HepG2 (cell line): ENCODE results near the gene SAPCD1. TPM values are rescaled to one million over a fixed set of nuclear protein-coding genes. Genes with fewer than 3 reads are reported as not detected.

ENCODE experiments used
- FLYWCH1 ChIP-seq: sonication (generic); formaldehyde crosslinking; IDR thresholded peaks from 2 replicates; pipeline ENCODE4 v1.8.1; 2023; ENCODE audit warnings: mild to moderate bottlenecking, missing genetic modification reagents
- HNF1B ChIP-seq: sonication (generic); formaldehyde crosslinking; IDR thresholded peaks from 2 replicates; pipeline ENCODE4 v1.5.1; 2020; ENCODE audit warnings: mild to moderate bottlenecking, moderate library complexity, missing genetic modification reagents
- MIXL1 ChIP-seq: IDR thresholded peaks from 2 replicates; pipeline ENCODE4 v1.6.1; 2016
- MYC ChIP-seq: sonication (generic); formaldehyde crosslinking; IDR thresholded peaks from 2 replicates; pipeline ENCODE4 v1.9.0; 2021; ENCODE audit warnings: missing genetic modification reagents, borderline replicate concordance
- NR1H2 ChIP-seq: sonication (generic); formaldehyde crosslinking; IDR thresholded peaks from 2 replicates; pipeline ENCODE4 v1.8.1; 2022; ENCODE audit warnings: low read depth, missing genetic modification reagents, borderline replicate concordance
- PAX8 ChIP-seq: sonication (generic); formaldehyde crosslinking; IDR thresholded peaks from 2 replicates; pipeline ENCODE4 v1.8.0; 2022; ENCODE audit warnings: mild to moderate bottlenecking, missing genetic modification reagents, borderline replicate concordance
- YEATS2 ChIP-seq: sonication (generic); formaldehyde crosslinking; IDR thresholded peaks from 2 replicates; pipeline ENCODE4 v1.4.0; 2020; ENCODE audit warnings: missing genetic modification reagents, borderline replicate concordance
- ZFP36 ChIP-seq: fragments of 150-350 bp; IDR thresholded peaks from 2 replicates; pipeline ENCODE4 v1.6.1; 2018; ENCODE audit warnings: borderline replicate concordance, low read length, low read depth; ENCODE audit not compliant: partially characterized antibody
- ZNF256 ChIP-seq: sonication (generic); formaldehyde crosslinking; conservative IDR thresholded peaks from 2 replicates; pipeline ENCODE4 v1.4.0; 2020; ENCODE audit warnings: missing genetic modification reagents
- ZNF652 ChIP-seq: IDR thresholded peaks from 2 replicates; pipeline ENCODE4 v1.6.1; 2016; ENCODE audit warnings: low read depth, borderline replicate concordance
- ZNF678 ChIP-seq: sonication (generic); formaldehyde crosslinking; IDR thresholded peaks from 2 replicates; pipeline ENCODE4 v1.4.0; 2020; ENCODE audit warnings: mild to moderate bottlenecking, missing genetic modification reagents
- polyA plus RNA-seq, 8 experiments: library from polyadenylated mRNA; depleted of rRNA in 3 of 8; stranded (reverse) in 7 of 8; unstranded in 1 of 8; fragments of >200 nt; fragmentation: Illumina TruSeq in 4 of 8; extraction: Trizol in 4 of 8; gene quantifications; 2 replicates each; pipeline versions ENCODE4 v1.2.1 to v1.2.3, GENCODE V29; 2011 to 2016; ENCODE audit warnings: low read depth in 4 of 8, missing spikeins in 1 of 8, mixed read lengths in 1 of 8; ENCODE audit not compliant: insufficient read depth in 1 of 8
- total RNA-seq, 5 experiments: library from RNA; depleted of rRNA; stranded (reverse); fragments of >200 nt; fragmentation: Illumina TruSeq; extraction: Trizol; gene quantifications; 2 replicates each; pipeline ENCODE4 v1.2.3, GENCODE V29; 2016; ENCODE audit warnings: low read depth in 1 of 5
- TF ChIP-seq, protein P1 (sequence below): sonication (generic); formaldehyde crosslinking; IDR thresholded peaks from 2 replicates; pipeline ENCODE4 v1.5.0; 2020; ENCODE audit warnings: mild to moderate bottlenecking, missing genetic modification reagents, borderline replicate concordance
- TF ChIP-seq, protein P2 (sequence below): sonication (generic); formaldehyde crosslinking; IDR thresholded peaks from 2 replicates; pipeline ENCODE4 v1.8.1; 2022; ENCODE audit warnings: low read depth, mild to moderate bottlenecking, missing genetic modification reagents
- TF ChIP-seq, protein P3 (sequence below): sonication (generic); formaldehyde crosslinking; IDR thresholded peaks from 2 replicates; pipeline ENCODE4 v1.5.1; 2020; ENCODE audit warnings: mild to moderate bottlenecking, missing genetic modification reagents, borderline replicate concordance

SAPCD1 gene
- total and polyA plus RNA-seq, 2 of the 13 experiments (the other 11 are each of a cell fraction or from before 2014, with no cell fraction given) = 2.5 to 3.9 TPM

- TF ChIP-seq HNF1B (CRISPR knock-in tag) = peak; percentile 93
- TF ChIP-seq NR1H2 = 0 out of 2 replicates have a peak, but pooled peaks have one; percentile 94
- TF ChIP-seq ZNF652 = no peak
- peak; percentile 94 for TF ChIP-seq ZNF256 (CRISPR knock-in tag)
- TF ChIP-seq ZNF678 (CRISPR knock-in tag) = peak; percentile 98
- no peak for TF ChIP-seq ZFP36
- no peak; the same call in none of the 2 replicates for TF ChIP-seq MIXL1 (CRISPR knock-in tag)
- peak; percentile 88 for TF ChIP-seq YEATS2 (CRISPR knock-in tag)
- TF ChIP-seq MYC (CRISPR knock-in tag) = peak; percentile 97
- TF ChIP-seq PAX8 (CRISPR knock-in tag) = peak; percentile 98; the same call in 1 of the 2 replicates
- TF ChIP-seq, protein P1, sequence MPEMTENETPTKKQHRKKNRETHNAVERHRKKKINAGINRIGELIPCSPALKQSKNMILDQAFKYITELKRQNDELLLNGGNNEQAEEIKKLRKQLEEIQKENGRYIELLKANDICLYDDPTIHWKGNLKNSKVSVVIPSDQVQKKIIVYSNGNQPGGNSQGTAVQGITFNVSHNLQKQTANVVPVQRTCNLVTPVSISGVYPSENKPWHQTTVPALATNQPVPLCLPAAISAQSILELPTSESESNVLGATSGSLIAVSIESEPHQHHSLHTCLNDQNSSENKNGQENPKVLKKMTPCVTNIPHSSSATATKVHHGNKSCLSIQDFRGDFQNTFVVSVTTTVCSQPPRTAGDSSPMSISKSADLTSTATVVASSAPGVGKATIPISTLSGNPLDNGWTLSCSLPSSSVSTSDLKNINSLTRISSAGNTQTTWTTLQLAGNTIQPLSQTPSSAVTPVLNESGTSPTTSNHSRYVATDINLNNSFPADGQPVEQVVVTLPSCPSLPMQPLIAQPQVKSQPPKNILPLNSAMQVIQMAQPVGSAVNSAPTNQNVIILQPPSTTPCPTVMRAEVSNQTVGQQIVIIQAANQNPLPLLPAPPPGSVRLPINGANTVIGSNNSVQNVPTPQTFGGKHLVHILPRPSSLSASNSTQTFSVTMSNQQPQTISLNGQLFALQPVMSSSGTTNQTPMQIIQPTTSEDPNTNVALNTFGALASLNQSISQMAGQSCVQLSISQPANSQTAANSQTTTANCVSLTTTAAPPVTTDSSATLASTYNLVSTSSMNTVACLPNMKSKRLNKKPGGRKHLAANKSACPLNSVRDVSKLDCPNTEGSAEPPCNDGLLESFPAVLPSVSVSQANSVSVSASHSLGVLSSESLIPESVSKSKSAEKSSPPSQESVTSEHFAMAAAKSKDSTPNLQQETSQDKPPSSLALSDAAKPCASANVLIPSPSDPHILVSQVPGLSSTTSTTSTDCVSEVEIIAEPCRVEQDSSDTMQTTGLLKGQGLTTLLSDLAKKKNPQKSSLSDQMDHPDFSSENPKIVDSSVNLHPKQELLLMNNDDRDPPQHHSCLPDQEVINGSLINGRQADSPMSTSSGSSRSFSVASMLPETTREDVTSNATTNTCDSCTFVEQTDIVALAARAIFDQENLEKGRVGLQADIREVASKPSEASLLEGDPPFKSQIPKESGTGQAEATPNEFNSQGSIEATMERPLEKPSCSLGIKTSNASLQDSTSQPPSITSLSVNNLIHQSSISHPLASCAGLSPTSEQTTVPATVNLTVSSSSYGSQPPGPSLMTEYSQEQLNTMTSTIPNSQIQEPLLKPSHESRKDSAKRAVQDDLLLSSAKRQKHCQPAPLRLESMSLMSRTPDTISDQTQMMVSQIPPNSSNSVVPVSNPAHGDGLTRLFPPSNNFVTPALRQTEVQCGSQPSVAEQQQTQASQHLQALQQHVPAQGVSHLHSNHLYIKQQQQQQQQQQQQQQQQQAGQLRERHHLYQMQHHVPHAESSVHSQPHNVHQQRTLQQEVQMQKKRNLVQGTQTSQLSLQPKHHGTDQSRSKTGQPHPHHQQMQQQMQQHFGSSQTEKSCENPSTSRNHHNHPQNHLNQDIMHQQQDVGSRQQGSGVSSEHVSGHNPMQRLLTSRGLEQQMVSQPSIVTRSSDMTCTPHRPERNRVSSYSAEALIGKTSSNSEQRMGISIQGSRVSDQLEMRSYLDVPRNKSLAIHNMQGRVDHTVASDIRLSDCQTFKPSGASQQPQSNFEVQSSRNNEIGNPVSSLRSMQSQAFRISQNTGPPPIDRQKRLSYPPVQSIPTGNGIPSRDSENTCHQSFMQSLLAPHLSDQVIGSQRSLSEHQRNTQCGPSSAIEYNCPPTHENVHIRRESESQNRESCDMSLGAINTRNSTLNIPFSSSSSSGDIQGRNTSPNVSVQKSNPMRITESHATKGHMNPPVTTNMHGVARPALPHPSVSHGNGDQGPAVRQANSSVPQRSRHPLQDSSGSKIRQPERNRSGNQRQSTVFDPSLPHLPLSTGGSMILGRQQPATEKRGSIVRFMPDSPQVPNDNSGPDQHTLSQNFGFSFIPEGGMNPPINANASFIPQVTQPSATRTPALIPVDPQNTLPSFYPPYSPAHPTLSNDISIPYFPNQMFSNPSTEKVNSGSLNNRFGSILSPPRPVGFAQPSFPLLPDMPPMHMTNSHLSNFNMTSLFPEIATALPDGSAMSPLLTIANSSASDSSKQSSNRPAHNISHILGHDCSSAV = 0 out of 2 replicates have a peak, but pooled peaks have one; percentile 19
- TF ChIP-seq, protein P2, sequence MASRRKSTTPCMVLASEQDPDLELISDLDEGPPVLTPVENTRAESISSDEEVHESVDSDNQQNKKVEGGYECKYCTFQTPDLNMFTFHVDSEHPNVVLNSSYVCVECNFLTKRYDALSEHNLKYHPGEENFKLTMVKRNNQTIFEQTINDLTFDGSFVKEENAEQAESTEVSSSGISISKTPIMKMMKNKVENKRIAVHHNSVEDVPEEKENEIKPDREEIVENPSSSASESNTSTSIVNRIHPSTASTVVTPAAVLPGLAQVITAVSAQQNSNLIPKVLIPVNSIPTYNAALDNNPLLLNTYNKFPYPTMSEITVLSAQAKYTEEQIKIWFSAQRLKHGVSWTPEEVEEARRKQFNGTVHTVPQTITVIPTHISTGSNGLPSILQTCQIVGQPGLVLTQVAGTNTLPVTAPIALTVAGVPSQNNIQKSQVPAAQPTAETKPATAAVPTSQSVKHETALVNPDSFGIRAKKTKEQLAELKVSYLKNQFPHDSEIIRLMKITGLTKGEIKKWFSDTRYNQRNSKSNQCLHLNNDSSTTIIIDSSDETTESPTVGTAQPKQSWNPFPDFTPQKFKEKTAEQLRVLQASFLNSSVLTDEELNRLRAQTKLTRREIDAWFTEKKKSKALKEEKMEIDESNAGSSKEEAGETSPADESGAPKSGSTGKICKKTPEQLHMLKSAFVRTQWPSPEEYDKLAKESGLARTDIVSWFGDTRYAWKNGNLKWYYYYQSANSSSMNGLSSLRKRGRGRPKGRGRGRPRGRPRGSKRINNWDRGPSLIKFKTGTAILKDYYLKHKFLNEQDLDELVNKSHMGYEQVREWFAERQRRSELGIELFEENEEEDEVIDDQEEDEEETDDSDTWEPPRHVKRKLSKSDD = peak; percentile 89
- peak; percentile 94 for TF ChIP-seq FLYWCH1 (CRISPR knock-in tag)
- TF ChIP-seq, protein P3, sequence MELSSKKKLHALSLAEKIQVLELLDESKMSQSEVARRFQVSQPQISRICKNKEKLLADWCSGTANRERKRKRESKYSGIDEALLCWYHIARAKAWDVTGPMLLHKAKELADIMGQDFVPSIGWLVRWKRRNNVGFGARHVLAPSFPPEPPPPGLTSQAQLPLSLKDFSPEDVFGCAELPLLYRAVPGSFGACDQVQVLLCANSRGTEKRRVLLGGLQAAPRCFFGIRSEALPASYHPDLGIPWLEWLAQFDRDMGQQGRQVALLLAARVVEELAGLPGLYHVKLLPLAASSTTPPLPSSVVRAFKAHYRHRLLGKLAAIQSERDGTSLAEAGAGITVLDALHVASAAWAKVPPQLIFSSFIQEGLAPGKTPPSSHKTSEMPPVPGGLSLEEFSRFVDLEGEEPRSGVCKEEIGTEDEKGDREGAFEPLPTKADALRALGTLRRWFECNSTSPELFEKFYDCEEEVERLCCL (CRISPR knock-in tag) = peak; percentile 95
Observed at GRCh38 chr6:31739639-31740396, 22.6 kb upstream of the SAPCD1 start, which contains the start of gene MSH5 (continued).
